Astrocyte (in vitro differentiated cells and primary cell): Measurements from ENCODE around the gene LCE1D. TPM values are rescaled to one million over a fixed set of nuclear protein-coding genes. Genes with fewer than 3 reads are reported as not detected.

ENCODE experiments used
- DNase-seq: peaks from one replicate; pipeline ENCODE4 v3.0.0-alpha.2; 2010; ENCODE audit warnings: low read depth
- FAIRE-seq: peaks from 2 replicates; lab custom pipeline; 2011; peaks lifted over from hg19 to GRCh38; lab: Jason Lieb, UNC
- H2AFZ ChIP-seq: 2 replicates; pipeline ENCODE4 v1.6.0; 2012; ENCODE audit warnings: low read depth, low read length, inconsistent platforms
- H3K27ac ChIP-seq: 2 replicates; pipeline ENCODE4 v1.5.1; 2011; ENCODE audit warnings: low read depth, low read length, inconsistent platforms
- H3K27me3 ChIP-seq: 2 replicates; pipeline ENCODE4 v1.6.0; 2011; ENCODE audit warnings: low read length, inconsistent platforms; ENCODE audit not compliant: insufficient read depth
- H3K36me3 ChIP-seq: 2 replicates; pipeline ENCODE4 v1.5.1; 2011; ENCODE audit warnings: low read length, inconsistent platforms; ENCODE audit not compliant: insufficient read depth
- H3K4me1 ChIP-seq: 2 replicates; pipeline ENCODE4 v1.5.1; 2011; ENCODE audit warnings: low read length, inconsistent platforms; ENCODE audit not compliant: insufficient read depth
- H3K4me2 ChIP-seq: 2 replicates; pipeline ENCODE4 v1.6.0; 2012; ENCODE audit warnings: low read length, inconsistent platforms
- H3K4me3 ChIP-seq: 2 replicates; pipeline ENCODE4 v1.5.1; 2011; ENCODE audit warnings: low read depth, mild to moderate bottlenecking, low read length, inconsistent platforms; ENCODE audit not compliant: insufficient read depth
- H3K79me2 ChIP-seq: 2 replicates; pipeline ENCODE4 v1.6.0; 2012; ENCODE audit warnings: mild to moderate bottlenecking, low read length, inconsistent platforms; ENCODE audit not compliant: insufficient read depth
- H3K9ac ChIP-seq: 2 replicates; pipeline ENCODE4 v1.6.0; 2012; ENCODE audit warnings: mild to moderate bottlenecking, low read length, inconsistent platforms
- H3K9me3 ChIP-seq: 2 replicates; pipeline ENCODE4 v1.5.1; 2012; ENCODE audit warnings: low read depth, mild to moderate bottlenecking, low read length, inconsistent platforms; ENCODE audit not compliant: insufficient read depth
- H4K20me1 ChIP-seq: 2 replicates; pipeline ENCODE4 v1.6.0; 2012; ENCODE audit warnings: low read length, inconsistent platforms; ENCODE audit not compliant: insufficient read depth
- H3K27ac Mint-ChIP-seq: one replicate; pipeline ENCODE4 v1.8.0; 2021; ENCODE audit warnings: mild to moderate bottlenecking, mixed read lengths; ENCODE audit not compliant: unreplicated experiment
- H3K27me3 Mint-ChIP-seq: one replicate; pipeline ENCODE4 v1.8.0; 2021; ENCODE audit warnings: low read depth, mixed read lengths; ENCODE audit not compliant: unreplicated experiment
- H3K36me3 Mint-ChIP-seq: one replicate; pipeline ENCODE4 v1.8.0; 2021; ENCODE audit warnings: low read depth, mixed read lengths; ENCODE audit not compliant: unreplicated experiment
- H3K4me1 Mint-ChIP-seq: one replicate; pipeline ENCODE4 v1.8.0; 2021; ENCODE audit warnings: low read depth, mixed read lengths; ENCODE audit not compliant: unreplicated experiment
- H3K4me3 Mint-ChIP-seq: one replicate; pipeline ENCODE4 v1.8.0; 2021; ENCODE audit warnings: mild to moderate bottlenecking, moderate library complexity, mixed read lengths; ENCODE audit not compliant: unreplicated experiment
- H3K9me3 Mint-ChIP-seq: one replicate; pipeline ENCODE4 v1.8.0; 2021; ENCODE audit warnings: mild to moderate bottlenecking, mixed read lengths; ENCODE audit not compliant: unreplicated experiment
- EZH2 ChIP-seq: IDR thresholded peaks from 2 replicates; pipeline ENCODE4 v1.6.1; 2012; ENCODE audit warnings: mild to moderate bottlenecking, low read length, inconsistent platforms; ENCODE audit not compliant: insufficient read depth
- total RNA-seq: library from RNA; stranded (reverse); gene quantifications from 2 replicates; pipeline ENCODE4 v1.2.1, GENCODE V29; 2021
- TF ChIP-seq, protein P1 (sequence below): IDR thresholded peaks from 2 replicates; pipeline ENCODE4 v1.5.1; 2011; ENCODE audit warnings: low read depth, mild to moderate bottlenecking, inconsistent platforms, low read length, moderate library complexity; ENCODE audit not compliant: insufficient read depth

Gene LCE1D
- total RNA-seq, 1 donor from 2014 or later, result not detected

DNA sequence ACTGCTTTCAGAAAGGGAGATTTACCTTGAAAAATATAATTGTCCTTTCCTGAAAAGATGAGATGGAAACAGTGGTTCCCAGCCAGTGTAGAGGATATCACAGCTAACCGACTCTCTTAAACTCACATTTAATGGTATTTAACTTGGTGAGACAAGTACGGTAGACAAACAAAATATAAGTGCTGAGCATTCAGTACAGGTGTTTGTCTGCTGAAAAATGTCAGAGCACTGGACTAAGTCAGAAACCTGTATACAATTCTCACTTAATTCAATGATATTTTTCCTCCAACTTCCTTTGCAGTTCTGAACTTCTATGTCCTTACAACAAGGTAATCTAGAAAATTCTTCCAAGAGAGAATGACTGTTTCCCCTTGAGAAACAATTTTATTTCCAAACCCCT is 15.2 kb downstream of the LCE1D start, which contains the start of gene LCE1B:
Gene LCE1B, plus strand, starts transcription at position 301 of the 400 bp plus-strand sequence. CDS start 476 bp downstream, outside the sequence.
- Histone ChIP-seq H3K36me3 (no peaks in the 10 kb centered on the region), H3K27ac (no peak within 1 kb of the TSS), H3K4me3 (no peak within 1 kb of the TSS), H2AFZ (no peak within 1 kb of the TSS), H3K4me2 (no peak within 1 kb of the TSS), H4K20me1 (no peaks in the 10 kb centered on the region), H3K27me3 (no peaks in the 10 kb centered on the region), H3K4me1 (no peaks in the 10 kb centered on the region), H3K9me3 (no peaks in the 10 kb centered on the region), H3K79me2 (no peaks in the 10 kb centered on the region), H3K9ac (no peak within 1 kb of the TSS)
- Mint-ChIP-seq H3K27me3 (peaks cover 9% of the 10 kb centered on the region), H3K27ac (no peak within 1 kb of the TSS), H3K36me3 (no peaks in the 10 kb centered on the region), H3K9me3 (no peaks in the 10 kb centered on the region), H3K4me1 (no peaks in the 10 kb centered on the region), H3K4me3 (no peak within 1 kb of the TSS)
- no peak for FAIRE-seq
- DNase-seq, result no peak
- no peak for TF ChIP-seq EZH2
- TF ChIP-seq, protein P1, sequence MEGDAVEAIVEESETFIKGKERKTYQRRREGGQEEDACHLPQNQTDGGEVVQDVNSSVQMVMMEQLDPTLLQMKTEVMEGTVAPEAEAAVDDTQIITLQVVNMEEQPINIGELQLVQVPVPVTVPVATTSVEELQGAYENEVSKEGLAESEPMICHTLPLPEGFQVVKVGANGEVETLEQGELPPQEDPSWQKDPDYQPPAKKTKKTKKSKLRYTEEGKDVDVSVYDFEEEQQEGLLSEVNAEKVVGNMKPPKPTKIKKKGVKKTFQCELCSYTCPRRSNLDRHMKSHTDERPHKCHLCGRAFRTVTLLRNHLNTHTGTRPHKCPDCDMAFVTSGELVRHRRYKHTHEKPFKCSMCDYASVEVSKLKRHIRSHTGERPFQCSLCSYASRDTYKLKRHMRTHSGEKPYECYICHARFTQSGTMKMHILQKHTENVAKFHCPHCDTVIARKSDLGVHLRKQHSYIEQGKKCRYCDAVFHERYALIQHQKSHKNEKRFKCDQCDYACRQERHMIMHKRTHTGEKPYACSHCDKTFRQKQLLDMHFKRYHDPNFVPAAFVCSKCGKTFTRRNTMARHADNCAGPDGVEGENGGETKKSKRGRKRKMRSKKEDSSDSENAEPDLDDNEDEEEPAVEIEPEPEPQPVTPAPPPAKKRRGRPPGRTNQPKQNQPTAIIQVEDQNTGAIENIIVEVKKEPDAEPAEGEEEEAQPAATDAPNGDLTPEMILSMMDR, result no peak

DNA sequence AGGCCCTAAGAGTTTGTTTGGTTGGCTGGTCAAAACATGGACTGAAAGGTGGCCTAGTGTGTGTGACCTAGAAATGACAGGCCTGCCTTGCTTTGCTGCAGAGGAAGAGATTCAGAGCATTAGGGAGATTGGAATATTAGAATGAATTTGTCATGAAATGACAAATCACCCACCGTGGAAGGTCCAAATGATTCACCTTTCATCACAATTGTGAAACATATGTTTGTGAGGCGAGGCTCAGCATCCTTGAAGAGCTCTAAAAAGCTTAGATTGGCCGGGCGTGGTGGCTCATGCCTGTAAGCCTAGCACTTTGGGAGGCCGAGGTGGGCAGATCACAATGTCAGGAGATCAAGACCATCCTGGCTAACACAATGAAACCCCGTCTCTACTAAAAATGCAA is 20.8 kb downstream of the LCE1D start:
- TF ChIP-seq, protein P1, result no peak
- TF ChIP-seq EZH2, result no peak
- H3K27ac ChIP-seq, result no peak overlapping the region
- no peaks in the 10 kb centered on the region for H3K36me3 ChIP-seq
- no peaks in the 10 kb centered on the region for H4K20me1 ChIP-seq
- H3K36me3 Mint-ChIP-seq, result no peaks in the 10 kb centered on the region
- no peak overlapping the region for H2AFZ ChIP-seq
- H3K4me1 ChIP-seq, result no peaks in the 10 kb centered on the region
- H3K4me3 Mint-ChIP-seq, result no peak overlapping the region
- H3K27me3 ChIP-seq, result no peaks in the 10 kb centered on the region
- no peaks in the 10 kb centered on the region for H3K79me2 ChIP-seq
- H3K4me3 ChIP-seq, result no peak overlapping the region
- no peaks in the 10 kb centered on the region for H3K4me1 Mint-ChIP-seq
- peaks cover 4% of the 10 kb centered on the region for H3K27me3 Mint-ChIP-seq
- H3K9me3 ChIP-seq, result no peaks in the 10 kb centered on the region
- no peak overlapping the region for H3K9ac ChIP-seq
- no peak for FAIRE-seq
- no peaks in the 10 kb centered on the region for H3K9me3 Mint-ChIP-seq
- H3K4me2 ChIP-seq, result no peak overlapping the region
- H3K27ac Mint-ChIP-seq, result no peak overlapping the region
- no peak for DNase-seq

DNA sequence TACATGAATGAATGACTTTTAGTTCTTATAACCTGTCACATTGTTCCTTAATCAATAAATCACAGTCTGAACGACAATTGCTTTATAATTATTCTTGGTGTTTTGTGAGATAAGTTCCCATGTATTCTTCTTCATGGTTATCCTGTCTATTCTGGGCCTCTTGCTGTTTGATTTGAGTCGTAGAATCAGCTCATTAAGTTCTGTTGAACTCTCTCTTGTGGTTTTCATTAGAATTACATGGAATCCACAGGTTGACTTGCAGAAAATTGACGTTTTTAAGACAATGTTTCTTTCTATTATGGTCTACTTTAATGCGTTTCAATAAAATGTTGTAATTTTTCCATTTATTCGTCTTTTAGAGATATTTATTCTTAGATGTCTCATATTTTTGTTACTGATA is 26.8 kb downstream of the LCE1D start:
- H3K4me1 Mint-ChIP-seq, result no peaks in the 10 kb centered on the region
- Histone ChIP-seq H3K79me2 (no peaks in the 10 kb centered on the region), H4K20me1 (no peaks in the 10 kb centered on the region), H3K36me3 (no peaks in the 10 kb centered on the region), H3K27me3 (no peaks in the 10 kb centered on the region), H3K4me2 (no peak overlapping the region), H2AFZ (no peak overlapping the region), H3K9ac (no peak overlapping the region), H3K4me3 (no peak overlapping the region), H3K27ac (no peak overlapping the region), H3K4me1 (no peaks in the 10 kb centered on the region), H3K9me3 (no peaks in the 10 kb centered on the region)
- H3K36me3 Mint-ChIP-seq, result no peaks in the 10 kb centered on the region
- H3K27ac Mint-ChIP-seq, result no peak overlapping the region
- peaks cover 7% of the 10 kb centered on the region for H3K27me3 Mint-ChIP-seq
- no peak for FAIRE-seq
- no peak overlapping the region for H3K4me3 Mint-ChIP-seq
- no peak for TF ChIP-seq EZH2
- TF ChIP-seq, protein P1, result no peak
- DNase-seq, result no peak
- H3K9me3 Mint-ChIP-seq, result no peaks in the 10 kb centered on the region
